Gastroesophageal sphincter (tissue), 4 donors: Measurements from ENCODE around the gene SPEG. TPM values are rescaled to one million over a fixed set of nuclear protein-coding genes. Genes with fewer than 3 reads are reported as not detected.

Experiments used
- ATAC-seq: fragments of 150-250 bp; one replicate; pipeline ENCODE4 v1.9.1; 2016; ENCODE audit warnings: mild to moderate bottlenecking, moderate library complexity
- H3K27ac ChIP-seq, 4 donors: fragments of 200-600 bp; sonication (generic) in 3 of 4; 1 replicate in 3 of 4; 2 replicates in 1 of 4; pipeline ENCODE4 v1.5.1; 2016 to 2019
- H3K27me3 ChIP-seq: fragments of 200-600 bp; sonication (generic); one replicate; pipeline ENCODE4 v1.5.1; 2019
- H3K36me3 ChIP-seq, 2 donors: fragments of 200-600 bp; sonication (generic); one replicate each; pipeline ENCODE4 v1.5.1; 2019; ENCODE audit warnings: control low read depth in 1 of 2
- H3K4me1 ChIP-seq, 3 donors: fragments of 200-600 bp; sonication (generic); 1 replicate in 2 of 3; 2 replicates in 1 of 3; pipeline ENCODE4 v1.5.1; 2016 to 2019; ENCODE audit warnings: control low read depth in 2 of 3
- H3K4me3 ChIP-seq, 2 donors: fragments of 200-600 bp; sonication (generic); one replicate each; pipeline ENCODE4 v1.5.1; 2019; ENCODE audit warnings: mild to moderate bottlenecking in 1 of 2, moderate library complexity in 1 of 2
- H3K9me3 ChIP-seq, 3 donors: fragments of 200-600 bp; sonication (generic); one replicate each; pipeline ENCODE4 v1.5.1; 2017 to 2019; ENCODE audit warnings: control low read depth in 2 of 3
- CTCF ChIP-seq, 4 experiments: fragments of 200-600 bp in 2 of 4; fragments of 450-650 bp in 2 of 4; sonication (generic) in 1 of 4; IDR thresholded peaks; one replicate each; pipeline ENCODE4 v1.5.1; 2017 to 2019; ENCODE audit warnings: antibody characterized with exemption in 4 of 4, mild to moderate bottlenecking in 2 of 4, moderate library complexity in 2 of 4
- EP300 ChIP-seq: sonication (generic); formaldehyde crosslinking; IDR thresholded peaks from one replicate; pipeline ENCODE4 v1.6.1; 2017; ENCODE audit warnings: antibody characterized with exemption, mild to moderate bottlenecking
- POLR2A ChIP-seq, 2 donors: fragments of 450-650 bp; IDR thresholded peaks; one replicate each; pipeline ENCODE4 v1.6.1; 2017; ENCODE audit warnings: antibody characterized with exemption in 2 of 2, mild to moderate bottlenecking in 2 of 2, moderate library complexity in 1 of 2
- POLR2AphosphoS5 ChIP-seq: sonication (generic); formaldehyde crosslinking; IDR thresholded peaks from one replicate; pipeline ENCODE4 v1.6.1; 2017; ENCODE audit warnings: antibody characterized with exemption
- WGBS, 2 donors: methylation state at CpG; one replicate each; pipeline ENCODE4 v1.1.5; 2018; ENCODE audit warnings: low coverage in 1 of 2; 5-methylcytosine and 5-hydroxymethylcytosine counted together
- total RNA-seq, 4 donors: library from RNA; depleted of rRNA; stranded (reverse); fragments of >200 nt; gene quantifications; one replicate each; pipeline ENCODE4 v1.1.0, GENCODE V29; 2016

Gene SPEG
- total RNA-seq, 4 donors from 2014 or later = 90.2 to 307 (median 214) TPM

- Histone ChIP-seq H3K4me3 (peak overlapping the region; percentile 84 to 91), H3K4me1 (peaks cover 0 to 97% (median 6%) of the 10 kb centered on the region in 3 donors), H3K9me3 (no peaks in the 10 kb centered on the region), H3K36me3 (peaks cover 0 to under 1% of the 10 kb centered on the region in 2 donors), H3K27ac (peak overlapping the region; percentile 93 to 99 (median 98)), H3K27me3 (peaks cover 25% of the 10 kb centered on the region)
- 40% methylated on average over 1 of the region's 12 CpGs; no CpG with 5 or more reads in 1 of the 2 donors for WGBS, 2 donors
- ATAC-seq = no peak
- no peak for TF ChIP-seq POLR2A (IDR thresholded peaks at IDR 0.05)
- no peak for TF ChIP-seq CTCF (IDR thresholded peaks at IDR 0.05)
- no peak for TF ChIP-seq EP300
- TF ChIP-seq POLR2AphosphoS5 = no peak
Measured at GRCh38 chr2:219443016-219443696, 8.5 kb downstream of the SPEG start.

GRCh38 chr2:219443697-219444023, 9.0 kb downstream of the SPEG start:
- no peak for ATAC-seq
- peaks cover 0 to 97% (median 11%) of the 10 kb centered on the region in 3 donors for H3K4me1 ChIP-seq
- peak overlapping the region; percentile 13 to 84 for H3K4me3 ChIP-seq
- peak overlapping the region; percentile 93 to 99 (median 98) for H3K27ac ChIP-seq
- no peaks in the 10 kb centered on the region for H3K9me3 ChIP-seq
- WGBS, 2 donors = 40 to 61% methylated on average over 1 to 3 of the region's 3 CpGs
- TF ChIP-seq CTCF (IDR thresholded peaks at IDR 0.05) (no peak), POLR2AphosphoS5 (no peak), EP300 (no peak), POLR2A (IDR thresholded peaks at IDR 0.05) (no peak)
- peaks cover 30% of the 10 kb centered on the region for H3K27me3 ChIP-seq
- H3K36me3 ChIP-seq = peaks cover 0 to 5% of the 10 kb centered on the region in 2 donors

GRCh38 chr2:219444566-219445091, 10.0 kb downstream of the SPEG start:
- WGBS, 2 donors = 53 to 64% methylated on average over 3 of the region's 23 CpGs
- peaks cover 0 to 97% (median 13%) of the 10 kb centered on the region in 3 donors for H3K4me1 ChIP-seq
- TF ChIP-seq POLR2AphosphoS5 (peak; percentile 39), EP300 (no peak), CTCF (IDR thresholded peaks at IDR 0.05) (no peak), POLR2A (IDR thresholded peaks at IDR 0.05) (peak in 1 of 2 donors; percentile 38)
- peak overlapping the region; percentile 93 to 99 (median 98) for H3K27ac ChIP-seq
- H3K4me3 ChIP-seq = peak overlapping the region; percentile 13 to 84
- no peaks in the 10 kb centered on the region for H3K9me3 ChIP-seq
- peaks cover 36% of the 10 kb centered on the region for H3K27me3 ChIP-seq
- H3K36me3 ChIP-seq = peaks cover 0 to 5% of the 10 kb centered on the region in 2 donors
- ATAC-seq = no peak

GRCh38 chr2:219445220-219445640, 10.6 kb downstream of the SPEG start:
- Histone ChIP-seq H3K9me3 (no peaks in the 10 kb centered on the region), H3K27me3 (peaks cover 36% of the 10 kb centered on the region), H3K4me1 (peaks cover 0 to 97% (median 13%) of the 10 kb centered on the region in 3 donors), H3K27ac (peak overlapping the region; percentile 93 to 99 (median 98)), H3K4me3 (peak overlapping the region; percentile 13 to 84), H3K36me3 (peaks cover 0 to 5% of the 10 kb centered on the region in 2 donors)
- WGBS, 2 donors = 32 to 56% methylated on average over 1 to 3 of the region's 5 CpGs
- ATAC-seq = no peak
- TF ChIP-seq POLR2A (IDR thresholded peaks at IDR 0.05) (no peak), EP300 (no peak), CTCF (IDR thresholded peaks at IDR 0.05) (no peak), POLR2AphosphoS5 (no peak)
